Stimulated activated CD8-positive, alpha-beta memory T cell treated with anti-CD3 and anti-CD28 coated beads, Interleukin-12 subunit alpha, Interleukin-12 subunit beta, amount 100 ng/mL, for 1 hour (primary cell): ENCODE data around the gene IL31.

Source experiments
- DNase-seq: peaks from one replicate; pipeline ENCODE4 v3.0.0-alpha.2; 2020; ENCODE audit warnings: low read depth

IL31 gene

GRCh38 chr12:122155705-122156104 lies 18.3 kb downstream of the IL31 start:
- no peak for DNase-seq

- no peak for DNase-seq
These were observed 21.3 kb downstream of the IL31 start for GRCh38 chr12:122152754-122153153.

GRCh38 chr12:122150127-122150681 lies 23.8 kb downstream of the IL31 start:
- DNase-seq = no peak

GRCh38 chr12:122148657-122149056 lies 25.4 kb downstream of the IL31 start:
- no peak for DNase-seq

GRCh38 chr12:122147514-122148290 lies 26.3 kb downstream of the IL31 start:
- no peak for DNase-seq

- DNase-seq = no peak
These were observed 28.3 kb downstream of the IL31 start for GRCh38 chr12:122145505-122146330.

GRCh38 chr12:122144885-122145284 lies 29.1 kb downstream of the IL31 start:
- no peak for DNase-seq

GRCh38 chr12:122142857-122143256 lies 31.2 kb downstream of the IL31 start:
- no peak for DNase-seq

- DNase-seq = no peak
These were observed 31.9 kb downstream of the IL31 start for GRCh38 chr12:122141911-122142725.

- DNase-seq = no peak
These were observed 33.4 kb downstream of the IL31 start for GRCh38 chr12:122140467-122141257.

- DNase-seq = no peak
These were observed 34.1 kb downstream of the IL31 start for GRCh38 chr12:122139941-122140340.

- DNase-seq = no peak
These were observed 34.8 kb downstream of the IL31 start for GRCh38 chr12:122139266-122139665.

GRCh38 chr12:122138616-122139015 lies 35.4 kb downstream of the IL31 start:
- DNase-seq = no peak

GRCh38 chr12:122138181-122138580 lies 35.8 kb downstream of the IL31 start:
- no peak for DNase-seq

GRCh38 chr12:122137681-122138080 lies 36.3 kb downstream of the IL31 start:
- DNase-seq = no peak

- no peak for DNase-seq
These were observed 36.8 kb downstream of the IL31 start for GRCh38 chr12:122137229-122137628.

- no peak for DNase-seq
These were observed 38.5 kb downstream of the IL31 start for GRCh38 chr12:122135437-122136031.

GRCh38 chr12:122133192-122133950 lies 40.6 kb downstream of the IL31 start:
- DNase-seq = no peak

- no peak for DNase-seq
These were observed 43.9 kb downstream of the IL31 start for GRCh38 chr12:122130150-122130549.

- no peak for DNase-seq
These were observed 44.9 kb downstream of the IL31 start for GRCh38 chr12:122129131-122129530.
